ENCODE data around the gene DPY30.

DNA sequence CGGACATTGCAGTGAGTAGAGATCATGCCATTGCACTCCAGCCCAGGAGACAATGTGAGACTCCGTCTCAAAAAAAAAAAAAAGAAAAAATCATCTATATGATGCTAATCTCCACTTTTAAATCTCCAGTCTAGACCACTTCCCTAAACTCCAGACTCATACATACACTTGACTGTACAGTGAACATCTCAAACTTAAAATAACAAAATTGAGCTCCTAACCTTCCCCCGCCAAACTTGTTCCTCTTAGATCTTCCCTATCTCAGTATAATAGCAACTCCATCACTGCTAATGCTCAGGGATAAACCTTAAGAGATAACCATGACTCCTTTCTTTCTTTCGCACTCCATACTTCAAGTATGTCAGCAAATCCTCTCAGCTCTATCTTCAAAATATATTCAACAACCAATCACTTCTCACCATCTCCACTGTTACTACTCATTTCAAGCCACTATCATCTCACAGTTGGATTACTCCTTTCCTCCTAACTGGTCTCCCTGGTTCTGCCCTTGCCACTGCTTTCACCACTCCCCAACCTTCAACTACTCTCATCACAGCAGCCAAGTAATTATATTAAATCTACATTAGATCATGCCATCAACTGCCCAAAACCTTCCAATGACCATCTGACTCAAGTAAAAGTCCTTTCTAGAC, 40.7 kb downstream of the DPY30 start:
- no peak for TF ChIP-seq POLR2A (IDR thresholded peaks at IDR 0.05)
- TF ChIP-seq, protein P1, sequence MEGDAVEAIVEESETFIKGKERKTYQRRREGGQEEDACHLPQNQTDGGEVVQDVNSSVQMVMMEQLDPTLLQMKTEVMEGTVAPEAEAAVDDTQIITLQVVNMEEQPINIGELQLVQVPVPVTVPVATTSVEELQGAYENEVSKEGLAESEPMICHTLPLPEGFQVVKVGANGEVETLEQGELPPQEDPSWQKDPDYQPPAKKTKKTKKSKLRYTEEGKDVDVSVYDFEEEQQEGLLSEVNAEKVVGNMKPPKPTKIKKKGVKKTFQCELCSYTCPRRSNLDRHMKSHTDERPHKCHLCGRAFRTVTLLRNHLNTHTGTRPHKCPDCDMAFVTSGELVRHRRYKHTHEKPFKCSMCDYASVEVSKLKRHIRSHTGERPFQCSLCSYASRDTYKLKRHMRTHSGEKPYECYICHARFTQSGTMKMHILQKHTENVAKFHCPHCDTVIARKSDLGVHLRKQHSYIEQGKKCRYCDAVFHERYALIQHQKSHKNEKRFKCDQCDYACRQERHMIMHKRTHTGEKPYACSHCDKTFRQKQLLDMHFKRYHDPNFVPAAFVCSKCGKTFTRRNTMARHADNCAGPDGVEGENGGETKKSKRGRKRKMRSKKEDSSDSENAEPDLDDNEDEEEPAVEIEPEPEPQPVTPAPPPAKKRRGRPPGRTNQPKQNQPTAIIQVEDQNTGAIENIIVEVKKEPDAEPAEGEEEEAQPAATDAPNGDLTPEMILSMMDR (IDR thresholded peaks at IDR 0.05), result no peak

All from right lobe of liver (tissue), 4 donors.